Pulmonary artery endothelial cell (primary cell): ENCODE data around the gene SAMD3. TPM values are rescaled to one million over a fixed set of nuclear protein-coding genes. Genes with fewer than 3 reads are reported as not detected.
A peak's percentile ranks its signal among the peaks of the same experiment; 100 is the strongest.
"Not testable (repeated sequence)": the region's sequence is repeated elsewhere in the genome, so short reads cannot be mapped to it uniquely, and the experiment has no call there.

ENCODE experiments used
- DNase-seq: peaks from one replicate; pipeline ENCODE4 v3.0.0-alpha.2; 2011; ENCODE audit warnings: low read depth, low spot score
- total RNA-seq: library from RNA; depleted of rRNA; stranded (reverse); fragments of >200 nt; gene quantifications from 2 replicates; pipeline ENCODE4 v1.2.3, GENCODE V29; 2014

The SAMD3 gene
- total RNA-seq, 1 donor from 2014 or later: not detected

DNA sequence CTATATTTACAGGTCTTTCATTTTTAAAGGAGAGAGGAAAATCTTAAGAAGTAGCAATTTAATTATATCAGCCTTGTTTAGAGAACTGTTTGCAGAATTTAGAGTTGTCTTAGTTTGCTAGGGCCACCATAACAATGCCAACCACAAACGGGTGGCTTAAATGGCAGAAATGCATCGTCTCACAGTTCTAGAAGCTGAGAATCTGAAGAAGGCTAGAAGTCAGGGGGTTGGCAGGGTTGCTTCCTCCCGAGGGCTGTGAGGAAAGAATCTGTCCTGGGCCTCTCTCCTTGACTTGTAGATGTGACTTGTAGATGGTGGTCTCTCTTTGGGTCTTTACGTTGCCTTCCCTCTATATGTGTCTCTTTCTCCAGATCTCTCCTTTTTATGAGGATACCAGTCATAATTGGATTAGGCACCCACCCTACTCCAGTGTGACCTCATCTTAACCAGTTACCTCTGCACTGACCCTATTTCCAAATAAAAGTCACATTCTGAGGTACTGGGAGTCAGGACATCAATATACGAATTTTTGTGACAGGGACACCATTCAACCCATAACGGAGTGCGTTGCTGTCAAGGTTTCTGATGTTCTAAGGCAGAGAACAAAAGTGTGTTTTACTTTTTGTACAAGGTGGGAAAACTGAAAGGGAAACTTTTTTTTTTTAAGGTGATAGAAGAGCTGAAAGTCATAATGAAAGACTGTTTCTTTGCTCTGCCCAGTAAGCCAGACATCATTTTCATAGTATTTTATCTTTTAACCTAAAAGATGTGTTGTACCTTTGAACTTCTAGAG lies 84.4 kb downstream of the SAMD3 start:
- no peak for DNase-seq

DNA sequence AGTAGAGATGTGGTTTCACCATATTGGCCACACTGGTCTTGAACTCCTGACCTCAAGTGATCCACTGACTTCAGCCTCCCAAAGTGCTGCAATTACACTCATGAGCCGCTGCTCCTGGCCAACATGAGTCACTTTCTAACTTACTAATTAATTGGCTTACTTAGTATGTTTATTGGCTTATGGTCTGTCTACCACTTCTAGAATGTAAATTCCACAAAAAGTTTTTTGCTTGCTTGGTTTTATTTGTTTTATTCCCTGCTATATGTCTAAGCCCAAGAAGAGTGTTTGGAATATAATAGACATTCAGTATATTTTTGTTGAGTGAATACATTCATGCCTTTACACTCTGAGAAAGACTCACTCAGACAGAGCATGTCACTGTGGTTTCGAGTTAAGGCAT lies 86.0 kb downstream of the SAMD3 start:
- no peak for DNase-seq

DNA sequence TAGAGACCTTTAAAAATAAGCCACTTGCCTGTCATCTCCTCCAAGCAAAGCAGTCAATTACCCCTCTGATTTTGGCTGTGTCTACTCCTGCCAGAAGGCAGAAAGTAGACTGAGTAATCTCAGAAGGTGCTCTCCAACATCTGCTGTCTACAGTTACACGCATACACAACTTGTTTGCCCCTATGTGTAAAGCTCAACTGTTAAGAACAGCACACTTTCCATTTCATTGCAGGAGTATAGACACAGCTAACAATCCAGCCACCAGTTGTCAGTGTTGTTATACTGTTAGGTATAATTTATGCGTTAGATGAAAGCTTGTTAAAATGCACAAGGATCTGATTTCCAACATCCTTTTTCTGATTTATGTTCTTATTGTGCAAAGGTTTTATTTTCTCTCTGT lies 88.2 kb downstream of the SAMD3 start:
- DNase-seq: no peak

DNA sequence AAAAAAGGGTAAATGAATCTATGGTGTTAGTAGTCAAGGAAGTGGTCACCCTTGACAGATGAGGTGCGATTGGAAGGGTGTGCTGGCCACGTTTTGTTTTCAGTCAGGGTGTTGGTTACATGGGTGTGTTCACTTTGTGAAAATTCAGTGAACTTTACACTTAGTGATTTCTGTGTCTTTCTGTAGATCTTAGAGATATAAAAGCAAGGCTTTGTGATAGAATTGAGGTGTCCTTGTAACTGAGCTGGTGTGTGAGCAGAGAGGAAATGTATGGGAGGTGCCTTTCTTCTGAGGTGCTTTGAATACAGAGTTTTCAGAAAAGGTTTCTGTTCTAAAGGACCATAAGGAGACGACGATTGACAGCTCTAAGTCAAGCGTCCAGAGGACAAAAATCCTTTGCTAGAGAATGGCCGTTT lies 90.5 kb downstream of the SAMD3 start:
- DNase-seq: no peak

DNA sequence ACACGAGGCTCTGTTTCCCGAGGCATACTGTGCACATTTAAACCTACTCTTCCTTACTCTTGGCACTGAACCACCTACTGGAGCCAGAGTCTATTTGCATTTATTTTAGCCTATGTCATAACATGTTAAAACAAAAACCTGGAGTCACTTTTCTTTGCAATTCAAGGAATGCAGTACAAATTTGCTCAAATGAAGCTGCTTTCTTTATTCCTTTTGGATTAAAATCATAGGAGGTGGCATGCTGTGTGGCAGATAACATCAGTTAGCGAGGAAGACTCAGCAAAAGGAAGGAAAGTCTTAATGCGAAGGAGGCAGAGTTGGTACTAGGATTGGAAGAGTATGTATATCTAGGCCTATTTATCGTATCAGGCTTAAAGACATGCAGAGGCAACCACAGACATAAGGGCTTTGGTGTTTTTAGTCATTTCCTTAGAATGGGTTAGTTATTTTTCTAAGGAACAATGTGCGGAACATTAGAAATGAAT lies 92.9 kb downstream of the SAMD3 start:
- peak; percentile 58 for DNase-seq

DNA sequence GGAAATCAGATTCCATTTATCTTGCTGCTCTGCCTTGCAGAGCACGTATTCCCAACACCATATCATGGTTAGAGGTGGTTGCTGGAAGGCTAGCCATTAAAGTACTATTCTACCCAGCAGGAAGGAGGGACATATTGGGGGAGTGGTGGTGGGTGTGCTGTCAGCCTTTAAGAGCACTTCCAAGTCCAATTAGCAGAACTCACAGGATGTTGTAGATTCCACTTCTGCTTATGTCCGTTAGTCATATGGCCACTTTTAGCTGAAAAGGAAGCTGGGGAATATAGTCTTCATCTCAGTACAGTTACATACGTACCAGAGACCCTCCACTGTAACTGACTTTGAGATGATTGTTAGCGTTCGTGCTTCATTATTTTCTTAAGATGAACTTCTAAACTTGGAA lies 94.4 kb downstream of the SAMD3 start:
- no peak for DNase-seq

DNA sequence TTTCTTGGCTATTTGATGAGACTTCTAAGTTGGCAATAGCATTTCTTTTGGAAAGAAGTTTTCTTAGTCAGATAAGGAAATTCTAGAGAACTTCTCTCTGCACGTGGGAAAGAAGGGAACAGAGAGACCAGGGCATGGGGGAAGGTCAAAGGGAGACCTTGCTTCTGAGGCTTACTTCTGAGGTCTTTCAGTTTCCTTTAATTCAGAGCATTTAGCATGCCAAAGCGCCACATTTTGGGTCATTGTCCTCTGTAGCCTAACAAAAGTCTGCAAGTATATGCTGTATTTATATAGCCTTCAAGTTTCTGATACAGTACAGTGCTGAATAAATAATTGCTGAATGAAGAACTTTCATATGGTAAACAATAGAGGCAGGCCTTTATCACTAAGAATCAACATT lies 95.6 kb downstream of the SAMD3 start:
- no peak for DNase-seq

DNA sequence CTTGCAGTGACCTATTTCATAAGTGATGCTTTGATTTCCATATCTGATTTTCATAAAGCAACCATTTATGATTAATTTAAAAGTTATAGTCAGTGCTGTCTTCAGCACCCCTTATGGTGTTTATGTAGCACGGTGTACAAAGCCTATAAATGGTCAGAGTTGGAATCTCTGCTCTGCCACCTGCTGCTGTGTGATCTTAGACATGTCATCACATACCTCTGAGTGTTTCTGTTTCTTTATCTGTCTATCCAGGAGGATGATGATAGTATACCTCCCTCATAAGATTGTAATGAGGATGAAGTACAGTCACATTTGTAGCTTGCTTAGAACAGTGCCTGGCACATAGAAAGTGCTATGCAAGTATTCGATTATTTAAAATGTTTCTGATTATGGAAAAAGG lies 100.5 kb downstream of the SAMD3 start:
- no peak for DNase-seq

DNA sequence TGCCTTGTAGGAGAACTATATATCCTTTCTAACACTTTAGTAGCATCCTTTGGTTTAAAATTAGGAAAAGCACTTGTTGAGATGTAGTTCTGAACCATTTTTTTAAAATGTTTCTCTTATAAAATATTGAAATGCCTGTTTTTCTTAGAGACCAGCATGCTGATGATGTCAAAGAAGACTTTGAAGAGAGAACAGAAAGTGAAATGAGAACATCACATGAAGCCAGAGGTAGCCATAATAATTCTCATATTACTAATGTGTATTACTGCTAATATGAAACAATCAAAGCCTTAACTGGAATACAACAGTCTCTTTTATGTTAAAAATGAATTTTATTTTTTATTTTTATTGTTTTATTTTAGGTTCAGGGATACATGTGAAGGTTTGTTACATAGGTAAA lies 102.0 kb downstream of the SAMD3 start:
- DNase-seq: no peak

DNA sequence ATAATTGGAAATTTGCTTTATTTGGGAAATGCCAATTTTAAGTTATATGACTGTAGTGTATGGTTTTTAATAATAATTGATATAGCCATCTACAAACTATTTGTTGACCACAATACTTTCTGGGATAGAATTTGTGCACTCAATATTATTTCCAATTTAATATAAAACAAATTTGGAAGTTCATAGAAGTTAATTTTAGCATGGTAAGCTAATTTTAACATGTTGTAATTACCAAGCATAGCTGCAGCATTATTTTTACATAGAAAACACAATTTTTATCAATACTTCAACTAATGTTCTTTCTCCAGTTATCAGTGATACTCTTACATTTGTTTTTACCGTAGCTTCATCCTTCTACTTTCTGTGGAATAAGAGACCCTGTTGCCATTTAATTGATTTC lies 103.5 kb downstream of the SAMD3 start:
- no peak for DNase-seq

DNA sequence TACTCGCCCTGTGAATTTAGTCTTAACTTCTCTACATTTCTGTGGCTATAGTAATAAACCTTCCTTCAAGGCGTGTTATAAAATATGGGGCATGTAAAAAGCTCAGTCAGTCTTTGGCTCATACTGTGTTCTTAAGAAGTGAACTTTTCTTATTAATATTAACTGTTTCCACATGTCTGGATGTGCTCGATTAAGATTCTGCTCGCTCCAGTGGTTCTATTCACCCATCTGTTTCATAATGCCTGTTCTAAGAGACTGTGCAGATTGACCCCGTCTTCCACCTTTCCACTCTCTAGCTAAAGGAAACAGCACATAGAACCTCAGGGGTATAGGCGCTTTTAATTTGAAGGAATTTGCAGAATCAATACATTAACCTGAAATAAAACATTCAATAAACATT lies 104.5 kb downstream of the SAMD3 start:
- DNase-seq: no peak

DNA sequence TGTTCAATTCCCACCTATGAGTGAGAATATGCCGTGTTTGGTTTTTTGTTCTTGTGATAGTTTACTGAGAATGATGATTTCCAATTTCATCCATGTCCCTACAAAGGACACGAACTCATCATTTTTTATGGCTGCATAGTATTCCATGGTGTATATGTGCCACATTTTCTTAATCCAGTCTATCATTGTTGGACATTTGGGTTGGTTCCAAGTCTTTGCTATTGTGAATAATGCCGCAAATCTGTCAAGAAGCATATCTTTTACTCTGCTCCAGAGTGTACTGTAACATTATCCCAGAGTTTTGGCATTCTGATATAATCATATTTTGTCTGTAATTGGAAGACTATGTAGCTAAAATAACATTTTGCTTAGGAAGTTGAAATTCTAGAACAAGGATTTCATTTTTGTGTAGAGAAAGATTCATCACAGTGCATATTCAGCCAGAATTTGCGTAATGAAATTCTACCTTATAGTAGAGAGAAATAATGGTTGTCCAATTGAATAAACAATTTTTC lies 105.5 kb downstream of the SAMD3 start:
- not testable (repeated sequence) for DNase-seq

DNA sequence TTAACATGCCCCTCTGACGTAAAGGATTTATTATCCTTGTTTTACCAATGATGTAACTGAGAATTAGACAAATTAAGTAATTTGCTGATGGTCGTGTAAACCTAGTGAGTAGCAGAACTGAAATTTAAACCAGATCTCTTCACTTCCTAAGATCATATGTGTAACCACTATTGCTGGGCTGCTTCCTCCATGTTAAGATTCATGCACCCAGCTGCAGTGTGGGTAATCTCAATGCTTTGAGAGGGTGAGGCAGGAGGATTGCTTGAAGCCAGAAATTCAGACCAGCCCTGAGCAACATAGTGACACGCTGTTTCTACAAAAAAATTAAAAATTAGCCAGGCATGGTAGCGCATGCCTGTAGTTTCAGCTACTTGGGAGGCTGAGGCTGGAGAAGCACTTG lies 106.5 kb downstream of the SAMD3 start:
- DNase-seq: no peak

DNA sequence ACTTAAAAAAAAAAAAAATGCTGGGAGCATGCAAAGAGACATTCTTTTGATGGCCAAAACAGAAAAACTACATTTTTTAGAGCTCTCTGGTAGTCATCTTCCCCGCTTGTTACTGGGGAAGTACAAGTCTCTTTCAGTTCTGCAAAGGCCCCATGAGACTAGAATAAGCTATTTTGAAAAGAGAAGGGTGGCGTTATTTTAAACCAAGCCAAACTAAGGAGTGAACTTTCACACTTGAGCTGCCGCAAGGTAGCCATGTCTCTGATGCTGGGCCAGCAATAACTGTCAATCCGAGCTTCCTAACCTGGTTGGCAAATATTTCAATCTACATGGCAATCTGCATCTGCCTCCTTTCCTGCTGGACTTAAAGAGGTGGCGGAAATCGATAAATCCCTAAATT lies 107.7 kb downstream of the SAMD3 start:
- no peak for DNase-seq

DNA sequence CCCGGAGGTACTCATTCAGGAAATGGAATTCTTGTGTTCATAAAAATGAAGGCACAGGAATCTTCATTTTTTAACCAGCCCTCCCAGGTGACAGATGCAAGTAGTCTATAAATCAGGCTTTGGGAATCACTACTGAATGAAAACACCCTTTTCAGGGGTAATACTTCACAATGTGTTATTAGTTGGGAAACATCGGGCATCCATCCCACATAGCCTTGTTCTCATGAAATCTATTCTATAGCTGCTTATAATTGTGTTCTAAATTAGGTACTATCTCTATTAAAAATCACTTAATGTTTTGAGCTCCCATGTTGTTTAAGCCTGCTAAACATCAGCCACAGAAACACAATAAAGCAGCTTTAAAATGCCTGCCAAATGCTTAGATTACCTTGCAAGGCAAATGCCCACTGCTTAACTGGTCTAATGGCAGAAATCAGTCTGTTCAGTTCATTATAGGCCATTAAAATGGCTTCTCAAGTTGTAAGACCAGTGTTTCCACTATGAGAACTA lies 109.5 kb downstream of the SAMD3 start:
- DNase-seq: no peak

DNA sequence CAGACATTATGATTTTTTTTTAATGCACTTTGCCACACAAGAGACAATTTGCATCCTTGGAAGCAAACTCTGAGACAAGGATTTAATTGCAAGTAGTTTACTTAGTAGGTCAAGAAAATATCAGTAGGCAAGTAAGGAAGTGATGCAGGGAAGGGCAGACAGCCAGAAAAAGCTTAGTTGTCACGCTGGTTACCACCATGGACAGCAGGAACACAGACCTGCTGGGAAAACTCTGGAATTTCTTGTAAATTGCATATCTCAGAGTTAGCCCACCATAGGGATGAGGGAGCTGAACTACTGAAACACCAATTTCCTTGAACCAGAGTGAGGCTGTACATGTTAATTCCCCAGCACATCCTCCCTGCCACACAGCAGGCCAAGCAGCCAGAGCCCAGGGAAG lies 111.7 kb downstream of the SAMD3 start:
- no peak for DNase-seq

DNA sequence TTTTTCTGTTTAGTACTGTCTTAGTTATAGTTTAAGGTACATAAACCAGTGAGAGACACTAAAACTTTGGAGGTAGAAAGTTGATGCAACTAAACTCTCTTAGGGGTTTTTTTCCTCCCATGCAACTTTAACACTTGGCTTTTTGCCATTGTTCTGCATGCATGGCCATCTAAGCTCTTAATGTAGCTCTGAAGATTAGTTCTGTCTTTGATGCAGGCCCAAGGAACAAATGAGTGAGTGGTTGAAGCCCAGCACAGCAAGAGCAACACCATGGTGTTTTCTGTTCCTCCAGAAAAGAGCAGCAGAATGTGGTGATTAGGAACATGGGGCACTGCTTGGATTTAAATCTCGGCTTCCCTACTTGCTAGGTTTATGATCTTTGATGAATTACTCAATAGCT lies 115.0 kb downstream of the SAMD3 start:
- DNase-seq: no peak

DNA sequence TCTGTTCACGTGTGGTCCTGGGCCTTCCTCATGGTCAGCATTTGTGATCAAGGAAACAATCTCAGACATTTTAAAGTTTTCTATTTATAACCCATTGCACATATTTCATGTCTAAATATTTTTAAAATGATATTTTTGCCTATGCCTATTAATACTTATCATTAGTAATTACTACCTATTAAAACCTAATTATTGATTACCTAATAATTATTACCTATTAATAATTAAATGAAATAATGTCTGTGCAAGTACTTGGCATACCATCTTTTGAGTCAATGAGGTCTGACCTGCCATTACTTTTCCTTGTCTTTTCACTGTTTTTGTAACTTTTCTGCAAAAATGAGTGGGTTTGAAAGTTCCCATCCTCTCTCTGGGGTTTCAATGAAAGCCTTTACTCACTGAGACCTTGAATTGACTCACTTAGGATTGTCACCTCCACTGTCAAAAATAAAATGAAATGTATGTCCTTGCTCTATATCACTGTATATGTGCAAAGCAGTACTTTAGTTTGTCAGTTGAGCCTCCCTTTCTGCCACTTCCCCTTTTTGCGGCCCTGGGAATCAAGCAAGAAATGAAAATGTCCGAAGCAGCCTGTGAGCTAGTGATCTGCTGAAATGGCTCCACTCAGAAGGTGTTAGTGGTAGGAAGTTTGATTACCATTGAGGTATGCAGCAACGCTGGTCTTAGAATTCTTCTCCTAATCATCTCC lies 116.6 kb downstream of the SAMD3 start:
- no peak for DNase-seq

DNA sequence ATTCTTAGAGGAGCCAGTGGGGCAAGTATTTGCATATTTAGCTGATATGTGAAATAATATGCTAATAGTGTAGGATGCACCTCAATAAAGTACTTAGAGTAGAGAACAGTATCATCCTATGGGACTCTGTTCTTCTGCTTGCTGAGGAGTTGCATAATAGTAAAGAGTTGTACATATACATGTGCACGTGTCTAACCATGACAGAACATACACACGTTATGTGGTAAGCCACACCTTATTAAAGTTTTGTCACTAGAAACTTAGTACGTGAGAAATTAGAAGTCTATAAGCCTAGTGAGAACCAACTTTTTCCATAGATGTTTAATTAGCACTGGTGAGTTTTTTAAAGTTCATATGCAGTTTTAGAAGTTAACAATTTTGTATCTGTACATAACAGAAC lies 123.6 kb downstream of the SAMD3 start:
- no peak for DNase-seq

DNA sequence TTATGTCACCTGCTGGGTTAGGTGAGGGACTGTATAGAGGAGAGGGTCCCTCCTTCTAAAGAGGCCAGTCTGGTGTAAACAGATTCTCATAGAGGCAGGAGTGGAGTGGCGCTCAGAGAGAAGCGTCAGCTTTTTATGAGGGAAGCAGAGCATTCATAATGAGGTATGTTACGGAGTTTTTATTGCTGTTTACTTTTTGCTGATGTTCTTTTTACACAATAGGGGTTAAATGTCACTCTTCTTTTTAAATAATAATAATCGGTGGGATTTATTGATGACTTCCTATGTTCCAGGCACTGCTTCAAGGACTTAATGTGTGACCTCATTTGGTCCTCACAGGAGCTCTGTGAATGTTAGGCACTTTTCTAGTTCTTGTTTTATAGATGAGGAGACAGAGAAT lies 124.4 kb downstream of the SAMD3 start:
- no peak for DNase-seq
